Cortex of kidney (tissue), 1 donor: ENCODE data around the gene PRORP.
"Not testable (repeated sequence)": the region's sequence is repeated elsewhere in the genome, so short reads cannot be mapped to it uniquely, and the experiment has no call there.

Source experiments
- DNase-seq: peaks from one replicate; lab custom pipeline; 2025; lab: John Stamatoyannopoulos, UW

PRORP gene

DNA sequence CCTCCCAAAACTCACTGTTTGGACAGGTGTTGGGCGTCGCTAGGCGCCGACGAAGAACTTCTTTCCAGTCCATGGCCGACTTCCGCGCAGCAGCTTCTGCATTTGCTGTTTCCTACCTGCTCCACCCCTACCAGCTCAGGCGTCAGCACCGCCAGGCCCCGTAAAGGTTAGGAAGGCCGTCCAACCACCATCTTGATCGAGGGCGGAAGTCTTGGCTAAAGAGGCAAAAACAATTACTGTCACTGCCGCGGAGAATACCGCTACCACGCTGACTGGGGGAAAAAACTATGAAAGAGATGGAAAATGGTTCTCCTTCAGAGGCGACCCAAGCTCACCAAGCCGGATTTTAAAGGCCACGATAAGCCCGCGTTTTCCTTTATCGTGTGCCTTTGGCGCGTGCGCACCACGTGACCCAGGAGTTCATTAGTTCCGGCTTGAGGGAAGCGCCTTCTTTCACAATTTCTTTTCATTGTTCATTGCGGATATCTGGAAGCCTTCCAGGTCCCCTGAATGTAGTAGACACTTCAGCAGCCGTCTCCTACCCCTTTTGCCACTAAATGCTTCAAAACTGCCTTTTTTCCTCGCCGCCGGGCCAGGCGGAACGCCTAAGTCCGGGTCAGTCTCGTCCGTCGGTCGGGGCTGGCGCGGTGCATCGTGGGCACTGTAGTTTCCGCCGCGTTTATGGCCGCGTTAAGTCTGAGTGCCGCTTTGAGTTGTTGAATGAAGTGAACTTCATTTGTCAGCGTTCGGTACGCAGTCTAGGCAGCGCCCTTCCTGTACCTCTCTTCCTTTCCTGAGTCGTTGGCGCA lies at the start of gene PRORP, which contains the start of gene PPP2R3C:
TSS of gene PRORP (plus strand) at position 666 of the 809 bp plus-strand sequence. CDS start 694 bp downstream, outside the sequence.
TSS of gene PPP2R3C (minus strand) at position 104 of the 809 bp plus-strand sequence. CDS start at position 73, 31 bp downstream.
- no peak for DNase-seq

DNA sequence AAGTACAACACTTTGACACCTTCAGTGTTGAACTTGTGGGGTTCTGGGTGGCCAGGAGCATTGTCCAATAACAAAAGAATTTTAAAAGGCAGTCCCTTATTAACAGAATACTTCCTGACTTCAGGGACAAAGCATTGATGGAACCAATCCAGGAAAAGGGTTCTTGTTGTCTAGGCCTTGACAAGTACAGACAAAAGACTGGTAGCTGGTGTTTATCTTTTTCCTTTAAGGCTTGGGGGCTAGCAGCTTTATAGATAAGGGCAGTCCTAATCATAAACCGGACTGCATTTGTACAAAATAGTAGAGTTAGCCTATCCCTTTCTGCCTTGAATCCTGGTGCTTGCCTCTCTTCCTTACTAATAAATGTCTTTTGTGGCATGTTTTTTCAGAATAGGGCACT lies 48.9 kb upstream of the PRORP start:
- DNase-seq = no peak

DNA sequence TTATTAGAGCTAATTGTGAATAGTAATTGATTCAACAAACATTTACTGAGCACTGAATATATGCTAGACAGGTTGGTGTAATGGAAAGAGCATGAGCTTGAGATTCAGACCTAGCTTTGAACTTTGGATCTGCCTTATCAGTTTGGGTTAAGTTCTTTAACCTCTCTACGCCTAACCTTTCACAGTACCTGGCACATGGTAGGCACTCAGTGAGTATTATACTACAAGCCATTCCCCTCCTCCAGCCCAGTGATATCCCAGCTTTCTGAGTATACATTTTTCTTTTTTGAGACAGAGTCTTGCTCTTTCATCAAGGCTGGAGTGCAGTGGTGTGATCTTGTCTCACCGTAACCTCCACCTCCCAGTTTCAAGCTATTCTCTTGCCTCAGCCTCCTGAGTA lies 44.3 kb upstream of the PRORP start:
- DNase-seq = no peak

DNA sequence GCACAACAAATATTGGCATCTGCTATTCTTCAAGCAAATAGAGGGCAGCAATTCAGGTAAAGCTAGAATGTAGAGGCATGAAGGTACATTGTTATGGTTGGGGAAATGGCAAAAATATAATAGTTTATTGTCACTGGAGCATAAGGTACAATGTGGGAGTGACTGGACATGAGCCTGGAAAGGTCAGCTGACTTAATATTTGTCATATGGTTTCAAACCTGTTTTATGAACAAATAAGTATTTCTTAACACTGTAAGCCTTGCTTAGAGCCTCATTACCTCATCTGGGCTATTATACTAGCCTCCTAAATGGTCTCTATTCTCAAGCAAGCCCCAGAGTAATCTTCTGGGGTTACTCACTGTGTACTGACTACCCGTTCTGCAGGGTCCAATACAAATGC lies 42.6 kb upstream of the PRORP start:
- no peak for DNase-seq

DNA sequence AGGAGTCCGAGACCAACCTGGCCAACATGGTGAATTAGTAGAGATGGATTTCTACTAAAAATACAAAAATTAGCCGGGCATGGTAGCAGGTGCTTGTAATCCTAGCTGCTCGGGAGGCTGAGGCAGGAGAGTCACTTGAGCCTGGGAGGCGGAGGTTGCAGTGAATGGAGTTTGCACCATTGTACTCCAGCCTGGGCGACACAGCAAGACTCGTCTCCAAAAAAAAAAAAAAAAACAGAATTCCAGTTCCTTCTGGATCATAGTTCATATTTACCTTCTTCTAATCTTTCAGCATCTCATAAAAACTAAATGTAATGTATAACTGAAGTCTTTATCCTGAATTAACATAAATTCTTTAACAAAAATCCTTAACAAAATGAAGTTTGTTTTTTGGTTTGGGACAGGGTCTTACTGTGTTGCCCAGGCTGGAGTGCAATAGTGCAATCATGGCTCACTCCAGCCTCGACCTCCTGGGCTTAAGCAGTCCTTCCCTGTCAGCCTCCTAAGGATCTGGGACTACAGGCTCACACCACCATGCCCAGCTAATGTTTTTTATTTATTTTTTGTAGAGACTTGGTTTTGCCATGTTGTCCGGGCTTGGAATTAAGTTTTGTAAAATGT lies 38.7 kb upstream of the PRORP start:
- no peak for DNase-seq

DNA sequence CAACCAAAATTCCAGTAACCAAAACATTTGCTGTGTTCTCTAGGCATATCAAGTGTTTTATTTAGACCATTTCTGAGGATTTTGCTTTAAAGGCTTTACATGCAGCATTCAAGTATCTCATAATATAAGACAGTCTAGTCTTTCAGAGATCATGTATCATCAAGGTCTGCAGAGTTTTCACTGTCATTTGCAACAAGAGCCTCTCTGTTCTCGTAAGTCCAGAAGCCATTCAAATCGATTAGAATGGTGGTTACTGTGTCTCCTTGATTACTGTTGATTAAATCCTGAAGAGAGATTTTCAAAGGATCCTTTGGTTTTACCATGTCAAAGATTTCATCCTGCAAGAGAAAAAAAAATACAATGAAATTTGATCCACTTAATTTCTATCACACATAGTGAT lies 36.9 kb upstream of the PRORP start:
- no peak for DNase-seq

DNA sequence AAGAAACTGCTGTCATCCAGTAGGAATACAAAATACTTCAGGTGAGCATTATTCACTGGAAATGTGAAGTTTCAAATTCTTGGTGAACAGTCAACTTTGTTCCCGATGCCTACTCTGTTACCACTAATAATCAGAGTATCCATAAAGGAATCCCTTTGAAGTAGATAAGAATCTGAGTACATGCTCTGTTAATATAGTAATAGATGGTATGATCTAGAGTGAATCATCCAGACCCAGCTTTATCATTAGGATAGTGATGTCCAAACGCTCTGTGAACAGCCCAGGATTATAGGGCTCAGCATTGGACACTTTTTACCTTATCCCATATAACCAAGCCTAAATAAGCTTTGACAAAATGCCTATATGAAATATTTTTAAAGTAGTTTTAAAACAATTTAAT lies 33.8 kb upstream of the PRORP start:
- DNase-seq = no peak

DNA sequence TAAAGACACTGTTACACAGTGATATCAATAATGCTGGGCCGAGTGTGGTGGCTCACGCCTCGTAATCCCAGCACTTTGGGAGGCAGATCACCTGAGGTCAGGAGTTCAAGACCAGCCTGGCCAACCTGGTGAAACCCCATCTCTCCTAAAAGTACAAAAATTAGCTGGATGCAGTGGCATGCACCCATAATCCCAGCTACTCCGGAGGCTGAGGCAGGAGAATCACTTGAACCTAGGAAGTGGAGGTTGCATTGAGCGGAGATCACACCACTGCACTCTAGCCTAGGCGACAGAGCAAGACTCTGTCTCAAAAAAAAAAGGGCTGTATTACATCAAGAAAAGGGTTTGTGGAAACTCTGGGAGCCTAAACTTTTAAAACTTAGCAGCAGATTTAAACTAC lies 27.7 kb upstream of the PRORP start:
- DNase-seq = not testable (repeated sequence)

DNA sequence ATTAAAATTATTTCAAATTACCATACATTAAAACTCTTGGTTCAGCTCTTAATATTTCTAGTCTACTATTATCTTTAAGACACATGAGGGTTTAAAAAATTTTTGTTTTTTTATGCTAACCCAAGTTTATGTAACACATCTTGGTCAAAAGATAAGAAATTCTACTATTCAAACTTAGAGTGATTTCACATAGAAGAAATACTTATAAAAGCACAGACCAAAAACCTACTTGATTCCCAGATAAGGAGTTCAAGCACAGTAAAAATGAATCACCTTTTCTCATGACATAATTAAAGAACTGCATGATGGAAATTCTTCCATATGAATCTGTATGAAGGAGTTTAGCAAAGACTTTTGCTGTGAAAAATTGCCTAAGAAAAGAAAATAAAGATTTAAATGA lies 14.5 kb upstream of the PRORP start:
- no peak for DNase-seq

DNA sequence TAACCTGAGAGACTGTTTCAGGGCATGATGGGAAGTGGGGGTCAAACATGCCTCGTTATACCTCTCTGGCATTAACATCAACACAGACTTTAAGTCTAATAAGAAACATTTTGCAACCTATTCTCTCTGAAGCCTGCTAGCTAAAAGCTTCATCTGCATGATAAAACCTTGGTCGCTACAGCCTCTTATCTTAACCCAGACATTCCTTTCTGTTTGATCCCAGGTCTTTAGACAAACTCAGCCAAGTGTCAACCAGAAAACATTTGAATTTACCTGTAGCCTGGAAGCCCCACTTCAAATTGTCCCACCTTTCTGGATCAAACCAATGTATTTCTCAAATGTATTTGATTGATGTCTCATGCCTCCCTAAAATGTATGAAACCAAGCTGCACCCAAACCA lies 9.7 kb upstream of the PRORP start:
- no peak for DNase-seq

DNA sequence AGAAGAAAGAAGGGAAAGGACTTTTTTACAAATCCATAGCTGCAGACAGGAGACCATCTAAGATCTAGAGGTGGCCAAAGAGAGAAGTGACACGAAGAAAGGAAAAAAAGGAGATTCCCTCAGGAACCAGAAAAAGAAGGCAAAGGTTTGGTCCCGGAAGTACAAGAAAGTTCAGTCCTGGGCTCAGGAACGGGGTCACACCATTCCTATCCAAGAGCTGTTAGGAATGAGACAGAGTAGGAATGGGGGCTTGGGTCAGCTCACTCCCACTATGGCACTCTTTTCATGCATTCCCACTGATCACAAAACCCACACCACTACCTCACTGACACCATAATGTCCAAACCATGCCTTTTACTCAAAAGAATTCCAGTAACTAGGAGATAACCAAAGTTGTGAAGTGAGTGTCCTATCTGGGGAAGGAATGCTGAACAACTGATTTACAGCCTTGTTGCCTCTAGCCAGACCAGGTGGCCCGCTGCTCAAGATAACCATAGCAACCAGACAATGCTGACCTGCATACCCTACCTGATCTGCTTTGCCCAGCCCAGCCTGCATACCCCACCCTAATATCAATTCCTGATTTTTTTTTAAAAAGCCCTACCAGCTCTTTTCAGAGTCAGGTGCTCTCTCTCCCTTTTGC lies 8.9 kb upstream of the PRORP start:
- no peak for DNase-seq

DNA sequence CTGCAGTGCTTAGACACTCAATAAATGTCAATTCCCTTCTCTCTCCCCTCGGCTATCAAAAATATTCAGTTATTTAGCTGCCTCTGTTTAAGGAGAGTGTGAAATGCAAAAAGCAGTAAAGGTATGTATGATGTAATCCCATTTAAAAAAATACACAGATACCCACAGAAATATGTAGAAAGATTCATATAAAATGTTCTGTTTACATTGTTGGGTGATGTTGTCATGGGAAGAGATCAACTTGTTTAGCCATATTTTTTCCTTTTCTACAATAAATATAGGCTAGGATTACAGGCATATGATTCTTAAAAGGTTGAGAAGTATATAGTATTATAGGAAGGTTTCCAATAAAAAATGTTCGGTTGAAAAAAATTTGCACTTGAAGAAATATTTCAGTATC lies 8.3 kb upstream of the PRORP start:
- no peak for DNase-seq

DNA sequence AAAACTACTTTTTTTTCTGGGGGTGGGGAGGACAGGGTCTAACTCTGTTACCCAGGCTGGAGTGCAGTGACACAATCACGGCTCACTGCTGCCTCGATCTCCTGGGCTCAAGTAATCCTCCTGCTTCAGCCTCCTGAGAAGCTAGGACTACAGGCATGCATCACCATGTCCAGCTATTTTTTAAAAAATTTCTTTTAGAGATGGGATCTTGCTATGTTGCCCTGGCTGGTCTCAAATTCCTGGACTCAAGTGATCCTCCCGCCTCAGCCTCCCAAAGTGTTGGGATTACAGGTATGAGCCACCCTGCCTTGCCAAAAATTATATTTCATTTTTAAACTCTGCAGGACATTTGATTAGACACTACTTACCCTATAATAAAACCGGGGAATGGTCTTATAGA lies 6.1 kb upstream of the PRORP start:
- no peak for DNase-seq

DNA sequence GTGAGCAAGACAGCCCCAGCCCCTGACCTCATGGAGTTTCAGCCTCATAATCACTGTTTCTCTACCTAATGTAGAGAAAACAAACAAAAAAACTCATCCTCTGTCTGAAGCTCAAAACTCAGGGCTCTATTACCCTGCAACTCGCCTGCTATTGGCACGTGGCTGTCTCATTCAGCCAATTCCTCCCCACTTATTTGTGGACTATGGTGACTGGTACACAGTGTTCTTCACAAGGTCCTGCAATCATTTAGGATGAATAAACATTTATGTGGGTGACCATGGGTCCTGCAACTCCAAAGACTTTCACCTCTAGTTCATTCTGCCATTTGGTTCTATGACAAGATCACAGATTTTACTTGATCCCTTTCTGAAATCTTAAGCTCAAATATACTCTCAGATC lies 5.2 kb upstream of the PRORP start:
- no peak for DNase-seq

DNA sequence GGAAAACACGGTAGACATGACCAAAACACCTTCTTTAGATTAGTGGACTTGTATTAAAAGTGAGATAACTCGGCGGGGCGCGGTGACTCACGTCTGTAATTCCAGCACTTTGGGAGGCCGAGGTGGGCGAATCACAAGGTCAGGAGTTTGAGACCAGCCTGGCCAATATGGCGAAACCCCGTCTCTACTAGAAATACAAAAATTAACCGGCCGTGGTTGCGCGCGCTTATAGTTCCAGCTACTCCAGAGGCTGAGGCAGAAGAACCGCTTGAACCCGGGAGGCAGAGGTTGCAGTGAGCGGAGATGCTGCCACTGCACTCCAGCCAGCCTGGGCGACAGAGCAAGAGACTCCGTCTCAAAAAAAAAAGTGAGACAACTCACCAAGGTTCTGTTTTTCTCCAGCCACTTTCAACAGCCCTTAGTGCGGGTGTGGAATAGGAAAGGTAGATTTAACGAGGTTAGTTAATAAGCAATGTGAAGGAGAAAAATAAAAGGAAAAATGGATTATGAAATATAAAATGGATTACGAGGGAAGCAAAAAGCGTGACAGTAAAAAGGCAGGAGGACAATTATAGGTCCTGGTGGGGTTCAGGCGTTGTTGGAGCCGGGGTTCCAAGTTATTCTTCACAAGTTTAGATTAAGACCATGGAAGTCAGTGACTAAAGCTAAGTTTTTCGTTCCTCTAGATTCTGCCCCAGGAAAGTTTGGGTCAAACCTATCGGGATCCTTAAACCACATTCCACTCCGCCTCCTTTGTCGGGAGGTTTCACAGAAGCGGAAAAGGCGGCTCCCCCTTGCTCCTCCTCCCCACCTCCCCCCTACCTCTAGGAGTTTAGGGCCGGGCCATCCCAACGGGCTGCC lies 1.1 kb upstream of the PRORP start:
- DNase-seq = no peak

DNA sequence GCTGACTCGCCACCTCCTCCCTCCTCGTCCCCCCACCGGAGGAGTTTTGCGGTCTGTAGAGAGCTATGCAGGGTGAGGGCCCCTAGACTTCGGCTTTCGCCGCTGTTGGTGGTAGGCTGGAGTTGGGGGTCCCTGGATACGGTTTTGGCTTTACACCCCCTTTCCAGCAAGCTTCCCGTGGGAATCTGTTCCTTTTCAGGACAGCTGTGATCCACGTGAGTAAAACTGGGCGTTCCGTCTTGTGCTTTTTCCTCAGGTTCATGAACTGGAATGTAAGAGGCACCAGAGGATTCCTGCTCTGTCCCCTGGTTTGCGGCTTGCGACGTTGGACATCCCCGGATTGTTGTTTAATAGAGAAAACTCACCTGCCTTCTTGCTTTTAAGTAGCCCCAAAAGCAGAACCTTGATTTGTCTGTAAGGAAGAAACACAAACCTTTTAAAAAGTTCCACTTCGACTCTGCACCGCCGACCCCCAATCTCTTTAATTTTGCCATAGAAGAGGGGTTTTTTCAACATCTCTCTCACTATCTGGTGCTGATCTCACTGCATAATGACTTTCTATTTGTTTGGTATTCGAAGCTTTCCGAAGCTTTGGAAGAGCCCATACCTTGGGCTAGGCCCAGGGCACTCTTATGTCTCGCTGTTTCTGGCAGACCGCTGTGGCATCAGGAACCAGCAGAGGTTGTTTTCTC lies 490 bp downstream of the PRORP start:
- no peak for DNase-seq

DNA sequence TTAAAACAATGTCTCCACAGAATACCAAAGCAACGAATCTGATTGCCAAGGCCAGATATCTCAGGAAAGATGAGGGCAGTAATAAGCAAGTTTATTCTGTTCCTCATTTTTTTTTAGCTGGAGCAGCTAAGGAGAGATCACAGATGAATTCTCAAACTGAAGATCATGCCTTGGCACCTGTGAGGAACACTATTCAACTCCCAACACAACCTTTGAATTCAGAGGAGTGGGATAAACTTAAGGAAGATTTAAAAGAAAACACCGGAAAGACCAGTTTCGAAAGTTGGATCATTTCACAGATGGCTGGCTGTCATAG lies 994 bp downstream of the PRORP start:
- no peak for DNase-seq

DNA sequence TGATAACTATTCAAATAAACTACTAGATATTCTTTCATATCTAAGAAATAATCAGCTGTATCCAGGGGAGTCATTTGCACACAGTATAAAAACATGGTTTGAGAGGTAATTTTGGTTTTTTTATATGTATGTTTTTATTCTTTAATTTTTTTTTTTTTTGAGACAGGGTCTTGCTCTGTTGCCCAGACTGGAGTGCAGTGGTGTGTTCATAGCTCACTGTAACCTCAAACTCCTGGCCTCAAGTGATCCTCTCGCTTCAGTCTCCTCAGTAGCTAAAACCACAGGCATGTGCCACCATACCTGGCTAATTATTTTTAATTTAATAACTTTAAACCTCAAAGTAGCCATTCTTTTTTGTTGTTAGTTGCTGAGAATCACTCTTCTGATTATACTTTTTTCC lies 1.8 kb downstream of the PRORP start:
- no peak for DNase-seq

DNA sequence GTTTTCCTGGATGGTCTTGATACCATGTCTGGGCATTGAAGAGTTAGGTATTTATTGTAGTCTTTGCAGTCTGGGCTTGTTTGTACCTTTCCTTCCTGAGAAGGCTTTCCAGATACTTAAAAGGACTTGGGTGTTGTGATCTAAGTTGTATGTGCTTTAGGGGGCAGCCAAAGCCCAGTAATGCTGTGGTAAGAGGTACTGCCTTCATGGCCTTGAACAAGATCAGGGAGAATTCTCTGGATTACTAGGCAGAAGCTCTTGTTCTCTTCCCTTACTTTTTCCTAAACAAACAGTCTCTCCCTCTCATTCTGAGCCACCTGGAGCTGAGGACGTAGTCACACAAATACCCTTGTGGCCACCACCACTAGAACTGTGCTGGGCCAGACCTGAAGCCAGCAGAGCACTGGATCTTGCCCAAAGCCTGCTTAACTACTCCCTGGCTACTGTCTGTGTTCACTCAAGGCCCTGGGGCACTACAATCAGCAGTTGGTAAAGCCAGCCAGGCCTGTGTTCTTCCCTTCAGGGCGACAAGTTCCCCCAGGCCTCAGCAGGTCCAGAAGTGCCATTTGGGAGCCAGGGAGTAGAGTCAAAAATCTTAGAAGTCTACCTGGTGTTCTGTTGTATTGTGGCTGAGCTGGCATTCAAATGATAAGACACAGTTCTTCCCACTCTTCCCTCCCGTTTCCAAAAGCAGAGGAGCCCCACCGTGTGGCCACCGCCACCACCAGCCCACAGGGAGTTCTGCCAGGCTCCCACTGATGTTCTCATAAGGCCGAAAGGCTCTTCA lies 11.4 kb downstream of the PRORP start:
- DNase-seq = no peak

DNA sequence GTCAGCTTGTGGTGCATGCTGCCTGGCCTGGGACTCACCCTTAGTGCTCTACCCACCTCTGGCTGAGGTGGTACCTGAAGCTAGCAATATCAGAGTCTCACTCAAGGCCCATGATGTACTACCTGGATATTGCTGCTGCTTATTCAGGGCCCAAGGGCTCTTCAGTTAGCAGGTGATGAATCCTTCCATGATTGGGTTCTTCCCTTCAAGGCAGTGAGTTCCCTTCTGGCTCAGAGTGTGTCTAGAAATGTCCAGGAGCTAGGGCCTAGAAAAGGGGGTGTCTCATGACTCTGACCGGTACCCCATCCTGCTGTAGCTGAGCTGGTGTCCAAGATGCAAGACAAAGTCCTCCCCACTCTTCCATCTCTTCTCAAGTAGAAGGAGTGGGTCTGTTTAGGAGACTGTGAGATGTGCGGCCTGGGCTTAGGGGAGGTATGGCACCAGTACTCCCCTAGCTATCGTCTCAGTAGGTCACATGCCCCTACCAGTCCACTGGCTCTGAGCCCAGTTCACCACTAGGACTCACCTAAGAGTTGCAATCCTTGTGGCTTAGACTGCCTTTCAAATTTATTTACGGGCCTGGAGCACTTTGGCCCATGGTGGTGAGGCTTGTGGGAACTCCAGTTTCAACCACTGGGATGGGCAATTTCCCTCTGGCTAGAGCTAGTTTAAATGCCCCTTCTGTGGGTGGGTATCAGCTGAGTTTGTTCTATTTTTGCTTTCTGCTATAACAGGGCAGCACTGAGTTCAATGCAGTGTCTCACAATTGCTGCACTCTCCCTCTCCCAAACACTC lies 12.2 kb downstream of the PRORP start:
- DNase-seq = no peak
